ENCODE measurements around the gene TM4SF5.
A peak's percentile ranks its signal among the peaks of the same experiment; 100 is the strongest.

The TM4SF5 gene

DNA sequence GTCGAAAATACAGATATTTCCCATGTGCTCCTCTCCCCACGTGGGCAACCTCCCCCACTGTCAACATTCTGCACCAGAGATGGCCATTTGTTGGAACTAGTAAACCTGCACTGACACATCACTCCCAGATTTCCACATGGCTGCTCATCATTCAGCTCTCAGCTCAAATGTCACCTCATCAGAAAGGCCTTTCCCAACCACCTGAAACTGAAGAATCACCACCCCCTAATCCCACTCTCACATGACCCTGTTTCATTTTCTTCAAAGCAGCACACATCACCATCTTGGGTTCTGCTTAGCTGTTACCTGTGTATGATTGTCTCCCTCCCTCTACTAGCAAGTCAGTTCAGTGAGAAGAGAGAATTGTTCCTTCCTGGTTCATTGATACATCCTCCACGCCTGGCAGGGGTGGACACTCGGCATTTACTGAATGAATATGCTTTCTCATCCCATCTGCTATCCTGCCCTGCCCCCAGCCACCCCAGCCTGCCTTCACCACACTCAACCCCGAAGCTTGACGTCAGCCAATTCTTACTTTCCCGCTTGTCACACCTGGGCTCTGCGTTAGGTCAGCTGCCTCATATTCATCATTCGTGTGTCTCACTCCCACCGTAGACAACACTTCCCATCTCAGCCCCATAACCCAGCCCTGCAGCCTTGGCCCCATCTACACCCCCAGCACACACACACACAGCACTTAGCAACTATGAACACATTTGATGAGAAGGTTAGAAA, 28.9 kb downstream of the TM4SF5 start:
- H3K27me3 ChIP-seq (ENCODE audit: insufficient read depth, poor library complexity, severe bottlenecking): no peaks in the 10 kb centered on the region
- no peak overlapping the region for H3K4me3 ChIP-seq (replicated peaks; ENCODE audit: insufficient read depth, low read length)
- TF ChIP-seq, protein P1, sequence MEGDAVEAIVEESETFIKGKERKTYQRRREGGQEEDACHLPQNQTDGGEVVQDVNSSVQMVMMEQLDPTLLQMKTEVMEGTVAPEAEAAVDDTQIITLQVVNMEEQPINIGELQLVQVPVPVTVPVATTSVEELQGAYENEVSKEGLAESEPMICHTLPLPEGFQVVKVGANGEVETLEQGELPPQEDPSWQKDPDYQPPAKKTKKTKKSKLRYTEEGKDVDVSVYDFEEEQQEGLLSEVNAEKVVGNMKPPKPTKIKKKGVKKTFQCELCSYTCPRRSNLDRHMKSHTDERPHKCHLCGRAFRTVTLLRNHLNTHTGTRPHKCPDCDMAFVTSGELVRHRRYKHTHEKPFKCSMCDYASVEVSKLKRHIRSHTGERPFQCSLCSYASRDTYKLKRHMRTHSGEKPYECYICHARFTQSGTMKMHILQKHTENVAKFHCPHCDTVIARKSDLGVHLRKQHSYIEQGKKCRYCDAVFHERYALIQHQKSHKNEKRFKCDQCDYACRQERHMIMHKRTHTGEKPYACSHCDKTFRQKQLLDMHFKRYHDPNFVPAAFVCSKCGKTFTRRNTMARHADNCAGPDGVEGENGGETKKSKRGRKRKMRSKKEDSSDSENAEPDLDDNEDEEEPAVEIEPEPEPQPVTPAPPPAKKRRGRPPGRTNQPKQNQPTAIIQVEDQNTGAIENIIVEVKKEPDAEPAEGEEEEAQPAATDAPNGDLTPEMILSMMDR (IDR thresholded peaks at IDR 0.05; ENCODE audit: insufficient read depth, low read length): no peak
- TF ChIP-seq, protein P2, sequence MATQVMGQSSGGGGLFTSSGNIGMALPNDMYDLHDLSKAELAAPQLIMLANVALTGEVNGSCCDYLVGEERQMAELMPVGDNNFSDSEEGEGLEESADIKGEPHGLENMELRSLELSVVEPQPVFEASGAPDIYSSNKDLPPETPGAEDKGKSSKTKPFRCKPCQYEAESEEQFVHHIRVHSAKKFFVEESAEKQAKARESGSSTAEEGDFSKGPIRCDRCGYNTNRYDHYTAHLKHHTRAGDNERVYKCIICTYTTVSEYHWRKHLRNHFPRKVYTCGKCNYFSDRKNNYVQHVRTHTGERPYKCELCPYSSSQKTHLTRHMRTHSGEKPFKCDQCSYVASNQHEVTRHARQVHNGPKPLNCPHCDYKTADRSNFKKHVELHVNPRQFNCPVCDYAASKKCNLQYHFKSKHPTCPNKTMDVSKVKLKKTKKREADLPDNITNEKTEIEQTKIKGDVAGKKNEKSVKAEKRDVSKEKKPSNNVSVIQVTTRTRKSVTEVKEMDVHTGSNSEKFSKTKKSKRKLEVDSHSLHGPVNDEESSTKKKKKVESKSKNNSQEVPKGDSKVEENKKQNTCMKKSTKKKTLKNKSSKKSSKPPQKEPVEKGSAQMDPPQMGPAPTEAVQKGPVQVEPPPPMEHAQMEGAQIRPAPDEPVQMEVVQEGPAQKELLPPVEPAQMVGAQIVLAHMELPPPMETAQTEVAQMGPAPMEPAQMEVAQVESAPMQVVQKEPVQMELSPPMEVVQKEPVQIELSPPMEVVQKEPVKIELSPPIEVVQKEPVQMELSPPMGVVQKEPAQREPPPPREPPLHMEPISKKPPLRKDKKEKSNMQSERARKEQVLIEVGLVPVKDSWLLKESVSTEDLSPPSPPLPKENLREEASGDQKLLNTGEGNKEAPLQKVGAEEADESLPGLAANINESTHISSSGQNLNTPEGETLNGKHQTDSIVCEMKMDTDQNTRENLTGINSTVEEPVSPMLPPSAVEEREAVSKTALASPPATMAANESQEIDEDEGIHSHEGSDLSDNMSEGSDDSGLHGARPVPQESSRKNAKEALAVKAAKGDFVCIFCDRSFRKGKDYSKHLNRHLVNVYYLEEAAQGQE (IDR thresholded peaks at IDR 0.05; ENCODE audit: insufficient replicate concordance, low read depth): no peak
- TF ChIP-seq POLR2AphosphoS5 (IDR thresholded peaks at IDR 0.05; ENCODE audit: low read depth): no peak
- no peak for TF ChIP-seq GABPA (IDR thresholded peaks at IDR 0.05; ENCODE audit: low read depth)
- TF ChIP-seq SPI1 (IDR thresholded peaks at IDR 0.05; ENCODE audit: borderline replicate concordance, low read depth): no peak
- no peak for DNase-seq (ENCODE audit: low read depth in 1 of 2, low spot score in 1 of 2)
- H3K27ac ChIP-seq (replicated peaks): no peak overlapping the region

DNA sequence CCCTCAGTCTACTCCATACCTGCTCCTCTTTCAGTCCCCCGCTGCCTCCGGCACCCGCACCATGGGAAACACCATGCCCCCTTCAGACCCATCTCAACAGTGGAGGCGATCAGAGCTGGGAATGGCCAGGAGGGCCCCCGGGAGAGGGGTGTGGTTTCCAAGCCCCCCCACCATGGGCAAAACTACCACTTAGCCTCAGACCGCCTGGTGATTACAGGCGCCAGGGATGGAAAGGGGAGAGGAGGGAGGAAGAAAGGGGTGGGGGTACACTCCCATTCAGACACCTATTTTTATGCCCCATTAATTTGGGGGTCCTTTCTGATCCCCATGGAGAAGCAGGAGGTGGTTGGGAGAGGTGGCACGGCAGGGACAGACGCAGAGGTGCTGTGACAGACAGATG, 30.5 kb downstream of the TM4SF5 start, which contains the start of gene C17orf114:
C17orf114 (minus strand) TSS at position 101 of the 400 bp plus-strand sequence.
- TF ChIP-seq POLR2AphosphoS5 (IDR thresholded peaks at IDR 0.05; ENCODE audit: low read depth) (no peak), GABPA (IDR thresholded peaks at IDR 0.05; ENCODE audit: low read depth) (no peak), SPI1 (IDR thresholded peaks at IDR 0.05; ENCODE audit: borderline replicate concordance, low read depth) (no peak)
- TF ChIP-seq, protein P2 (IDR thresholded peaks at IDR 0.05; ENCODE audit: insufficient replicate concordance, low read depth): no peak
- TF ChIP-seq, protein P1 (IDR thresholded peaks at IDR 0.05; ENCODE audit: insufficient read depth, low read length): no peak
- Histone ChIP-seq H3K27ac (replicated peaks) (no peak within 1 kb of the TSS), H3K27me3 (ENCODE audit: insufficient read depth, poor library complexity, severe bottlenecking) (peaks cover 6% of the 10 kb centered on the region), H3K4me3 (replicated peaks; ENCODE audit: insufficient read depth, low read length) (no peak within 1 kb of the TSS)
- no peak for DNase-seq (ENCODE audit: low read depth in 1 of 2, low spot score in 1 of 2)

DNA sequence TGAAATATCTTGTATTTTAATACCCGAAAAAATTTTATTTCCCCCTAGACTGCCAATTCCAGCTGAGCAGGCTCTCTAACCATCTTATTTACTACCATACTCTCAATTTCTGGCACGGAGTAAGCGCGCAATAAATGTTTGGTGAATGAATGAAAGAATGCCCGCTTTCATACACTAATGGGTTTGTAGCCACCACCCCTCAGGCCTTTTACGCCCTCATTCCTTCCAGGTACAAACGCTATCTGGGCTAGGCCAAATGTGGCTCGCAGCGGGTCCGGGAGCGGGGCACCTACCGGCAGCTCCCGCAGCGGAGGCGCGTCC, 34.7 kb downstream of the TM4SF5 start:
- Histone ChIP-seq H3K4me3 (replicated peaks; ENCODE audit: insufficient read depth, low read length) (peak overlapping the region; percentile 44), H3K27ac (replicated peaks) (no peak overlapping the region), H3K27me3 (ENCODE audit: insufficient read depth, poor library complexity, severe bottlenecking) (peaks cover 8% of the 10 kb centered on the region)
- no peak for DNase-seq (ENCODE audit: low read depth in 1 of 2, low spot score in 1 of 2)
- TF ChIP-seq, protein P2 (IDR thresholded peaks at IDR 0.05; ENCODE audit: insufficient replicate concordance, low read depth): no peak
- TF ChIP-seq SPI1 (IDR thresholded peaks at IDR 0.05; ENCODE audit: borderline replicate concordance, low read depth) (no peak), GABPA (IDR thresholded peaks at IDR 0.05; ENCODE audit: low read depth) (no peak), POLR2AphosphoS5 (IDR thresholded peaks at IDR 0.05; ENCODE audit: low read depth) (no peak)
- TF ChIP-seq, protein P1 (IDR thresholded peaks at IDR 0.05; ENCODE audit: insufficient read depth, low read length): no peak

All from HL-60 (cell line).